Natural killer cell (primary cell): ENCODE results near the gene CADM1. TPM values are rescaled to one million over a fixed set of nuclear protein-coding genes. Genes with fewer than 3 reads are reported as not detected.

Experiments used
- ATAC-seq, 3 donors: fragments of 150-1000 bp in 2 of 3; fragments of 200-7000 bp in 1 of 3; cut with Tn5 transposase; 1 replicate in 1 of 3; 2 replicates in 2 of 3; pipeline ENCODE4 v1.10.0; 2021; ENCODE audit warnings: mild to moderate bottlenecking in 2 of 3, moderate library complexity in 2 of 3
- DNase-seq, 2 donors: peaks; one replicate each; pipeline versions ENCODE4 v3.0.0 to v3.0.0-alpha.2; 2013 to 2021; ENCODE audit warnings: mixed read lengths in 1 of 2
- H3K27ac ChIP-seq: one replicate; pipeline ENCODE4 v1.5.1; 2013; ENCODE audit warnings: mild to moderate bottlenecking, low read length
- H3K27me3 ChIP-seq: one replicate; pipeline ENCODE4 v1.6.1; 2013; ENCODE audit warnings: low read length; ENCODE audit not compliant: control insufficient read depth, insufficient read depth
- H3K36me3 ChIP-seq: one replicate; pipeline ENCODE4 v1.6.1; 2013; ENCODE audit warnings: low read length; ENCODE audit not compliant: control insufficient read depth, insufficient read depth
- H3K4me1 ChIP-seq: one replicate; pipeline ENCODE4 v1.6.1; 2013; ENCODE audit warnings: low read length; ENCODE audit not compliant: control insufficient read depth, insufficient read depth
- H3K4me3 ChIP-seq: one replicate; pipeline ENCODE4 v1.5.1; 2013; ENCODE audit warnings: low read length
- H3K9me3 ChIP-seq: one replicate; pipeline ENCODE4 v1.6.1; 2013; ENCODE audit warnings: low read length; ENCODE audit not compliant: control insufficient read depth, insufficient read depth
- H3K27ac Mint-ChIP-seq, 2 donors: one replicate each; pipeline ENCODE4 v1.8.0; 2022; ENCODE audit warnings: mild to moderate bottlenecking in 2 of 2, mixed read lengths in 2 of 2, moderate library complexity in 1 of 2
- H3K27me3 Mint-ChIP-seq, 2 donors: one replicate each; pipeline ENCODE4 v1.8.0; 2022; ENCODE audit warnings: low read depth in 2 of 2, mixed read lengths in 2 of 2
- H3K36me3 Mint-ChIP-seq: one replicate; pipeline ENCODE4 v1.8.0; 2022; ENCODE audit warnings: mixed read lengths
- H3K4me1 Mint-ChIP-seq, 2 donors: one replicate each; pipeline ENCODE4 v1.8.0; 2022; ENCODE audit warnings: mixed read lengths in 2 of 2
- H3K4me3 Mint-ChIP-seq: one replicate; pipeline ENCODE4 v1.8.0; 2022; ENCODE audit warnings: mild to moderate bottlenecking, moderate library complexity, mixed read lengths
- H3K9me3 Mint-ChIP-seq, 2 donors: one replicate each; pipeline ENCODE4 v1.8.0; 2022; ENCODE audit warnings: mixed read lengths in 2 of 2
- WGBS: methylation state at CpG from one replicate; pipeline ENCODE4 v1.1.7; 2013; ENCODE audit warnings: missing lambda C conversion rate; ENCODE audit not compliant: insufficient coverage; 5-methylcytosine and 5-hydroxymethylcytosine counted together
- intact Hi-C: fragments of 100-400 bp; cut with micrococcal nuclease; formaldehyde crosslinking; loops from one replicate; pipeline ENCODE4 v1.14.2; 2022
- total RNA-seq, 4 donors: library from RNA; stranded (reverse); fragments of 120-200 nt in 1 of 4; gene quantifications; one replicate each; pipeline versions ENCODE4 v1.2.3 to v1.2.4, GENCODE V29; 2013 to 2022
- TF ChIP-seq, protein P1 (sequence below): fragments of 200-600 bp; IDR thresholded peaks from one replicate; pipeline ENCODE4 v1.8.0; 2022; ENCODE audit warnings: antibody characterized with exemption

Gene CADM1
- total RNA-seq, 3 donors from 2014 or later (not counting 1 experiment from before 2014, with no cell fraction given): 3.2 to 4.2 (median 3.9) TPM

DNA sequence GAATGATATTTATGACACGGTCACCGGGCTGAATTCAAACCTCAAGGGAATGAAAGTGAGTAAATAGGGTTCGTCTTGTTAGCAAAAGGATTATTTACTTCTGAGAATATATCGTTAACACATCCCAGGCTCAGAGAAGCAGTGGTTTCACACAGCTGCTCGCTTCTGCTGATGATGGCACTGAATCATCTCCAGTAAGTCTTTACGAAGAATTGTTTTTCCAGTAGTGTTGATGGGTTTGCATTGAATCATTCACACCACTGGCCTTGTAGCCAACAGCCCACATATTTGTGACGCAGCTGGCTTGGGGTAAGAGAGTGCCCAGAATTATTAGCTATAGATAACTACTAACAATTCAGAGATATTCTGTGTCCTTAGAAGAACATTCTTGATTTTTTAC is 236.3 kb downstream of the CADM1 start:
- no peaks in the 10 kb centered on the region for H3K36me3 ChIP-seq
- peak overlapping the region; percentile 16 for H3K27ac ChIP-seq
- Mint-ChIP-seq H3K4me1 (no peaks in the 10 kb centered on the region), H3K36me3 (no peaks in the 10 kb centered on the region), H3K4me3 (no peak overlapping the region), H3K27me3 (peaks cover 7 to 15% of the 10 kb centered on the region in 2 donors), H3K9me3 (no peaks in the 10 kb centered on the region), H3K27ac (no peak overlapping the region)
- WGBS: 80% methylated on average over 6 of the region's 7 CpGs
- peak in 1 of 2 donors; percentile 16 for DNase-seq
- no peak overlapping the region for H3K4me3 ChIP-seq
- intact Hi-C loops: no loop called here
- H3K4me1 ChIP-seq: no peaks in the 10 kb centered on the region
- no peaks in the 10 kb centered on the region for H3K9me3 ChIP-seq
- peak; percentile 52 to 86 (median 67) for ATAC-seq
- no peaks in the 10 kb centered on the region for H3K27me3 ChIP-seq
- TF ChIP-seq, protein P1, sequence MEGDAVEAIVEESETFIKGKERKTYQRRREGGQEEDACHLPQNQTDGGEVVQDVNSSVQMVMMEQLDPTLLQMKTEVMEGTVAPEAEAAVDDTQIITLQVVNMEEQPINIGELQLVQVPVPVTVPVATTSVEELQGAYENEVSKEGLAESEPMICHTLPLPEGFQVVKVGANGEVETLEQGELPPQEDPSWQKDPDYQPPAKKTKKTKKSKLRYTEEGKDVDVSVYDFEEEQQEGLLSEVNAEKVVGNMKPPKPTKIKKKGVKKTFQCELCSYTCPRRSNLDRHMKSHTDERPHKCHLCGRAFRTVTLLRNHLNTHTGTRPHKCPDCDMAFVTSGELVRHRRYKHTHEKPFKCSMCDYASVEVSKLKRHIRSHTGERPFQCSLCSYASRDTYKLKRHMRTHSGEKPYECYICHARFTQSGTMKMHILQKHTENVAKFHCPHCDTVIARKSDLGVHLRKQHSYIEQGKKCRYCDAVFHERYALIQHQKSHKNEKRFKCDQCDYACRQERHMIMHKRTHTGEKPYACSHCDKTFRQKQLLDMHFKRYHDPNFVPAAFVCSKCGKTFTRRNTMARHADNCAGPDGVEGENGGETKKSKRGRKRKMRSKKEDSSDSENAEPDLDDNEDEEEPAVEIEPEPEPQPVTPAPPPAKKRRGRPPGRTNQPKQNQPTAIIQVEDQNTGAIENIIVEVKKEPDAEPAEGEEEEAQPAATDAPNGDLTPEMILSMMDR: no peak

DNA sequence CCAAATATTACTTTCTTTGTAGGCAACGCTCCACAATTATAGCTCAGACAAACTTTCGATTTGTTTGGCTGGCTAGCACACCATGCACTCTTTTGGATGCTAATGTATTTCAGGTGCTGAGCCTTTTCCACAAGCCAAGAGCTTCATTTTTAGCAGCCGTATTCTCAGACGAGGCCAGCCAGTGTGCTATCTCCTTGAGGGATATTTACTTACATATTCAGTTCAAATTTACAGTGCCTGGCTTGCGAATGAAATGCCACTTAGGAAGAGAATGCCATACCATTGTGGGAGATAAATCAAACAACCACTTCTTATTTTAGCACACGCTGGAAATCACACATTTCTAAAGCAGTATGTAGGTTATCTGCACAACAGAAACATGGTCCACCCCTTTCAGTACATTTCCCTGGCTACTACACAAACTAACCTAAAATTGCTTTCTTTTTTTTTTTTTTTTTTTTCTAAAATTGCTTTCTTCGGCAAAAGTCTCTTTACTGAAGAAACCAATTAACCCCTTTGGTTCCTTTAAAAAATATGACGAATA is 236.9 kb downstream of the CADM1 start:
- no peaks in the 10 kb centered on the region for H3K36me3 Mint-ChIP-seq
- TF ChIP-seq, protein P1: no peak
- Histone ChIP-seq H3K4me1 (no peaks in the 10 kb centered on the region), H3K27ac (peak overlapping the region; percentile 16), H3K27me3 (no peaks in the 10 kb centered on the region), H3K9me3 (no peaks in the 10 kb centered on the region), H3K4me3 (no peak overlapping the region), H3K36me3 (no peaks in the 10 kb centered on the region)
- H3K4me1 Mint-ChIP-seq: no peaks in the 10 kb centered on the region
- no peak overlapping the region for H3K4me3 Mint-ChIP-seq
- no peak for DNase-seq
- peak in 1 of 3 donors; percentile 15 for ATAC-seq
- no peaks in the 10 kb centered on the region for H3K9me3 Mint-ChIP-seq
- H3K27me3 Mint-ChIP-seq: peaks cover 7 to 20% of the 10 kb centered on the region in 2 donors
- intact Hi-C loops: no loop called here
- no peak overlapping the region for H3K27ac Mint-ChIP-seq
- 81% methylated on average over 7 of the region's 8 CpGs for WGBS

DNA sequence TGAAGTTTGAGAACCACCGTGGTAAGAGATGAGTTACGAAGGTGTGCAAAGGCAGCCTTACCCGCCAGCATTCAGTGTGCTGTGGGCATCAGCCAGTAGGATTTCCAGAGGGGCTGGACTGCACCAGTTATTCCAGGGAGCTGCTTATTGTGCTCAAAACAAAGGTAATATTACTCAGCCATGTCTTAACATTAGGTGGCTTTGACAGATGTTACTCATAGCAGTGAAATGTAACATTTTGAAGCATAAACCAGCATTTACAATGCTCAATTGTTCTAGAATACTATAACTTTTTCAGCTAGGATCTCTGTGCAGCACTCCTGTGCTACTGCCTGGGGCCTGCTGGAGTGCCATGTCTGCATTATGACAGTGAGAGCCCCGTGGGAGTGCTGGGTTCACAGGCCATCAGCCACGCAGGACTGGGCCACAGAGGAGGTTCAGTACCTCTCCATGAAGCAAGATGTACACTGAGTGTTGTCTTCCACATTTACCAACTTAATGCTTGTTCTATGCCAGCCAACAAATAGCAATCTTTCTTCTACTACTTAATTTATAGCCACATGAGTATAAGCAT is 238.1 kb downstream of the CADM1 start:
- no peaks in the 10 kb centered on the region for H3K9me3 Mint-ChIP-seq
- H3K27ac Mint-ChIP-seq: no peak overlapping the region
- H3K36me3 ChIP-seq: no peaks in the 10 kb centered on the region
- no peaks in the 10 kb centered on the region for H3K27me3 ChIP-seq
- ATAC-seq (no peak), DNase-seq (no peak)
- H3K36me3 Mint-ChIP-seq: no peaks in the 10 kb centered on the region
- 87% methylated on average over 5 of the region's 5 CpGs for WGBS
- H3K4me3 ChIP-seq: no peak overlapping the region
- no peaks in the 10 kb centered on the region for H3K9me3 ChIP-seq
- H3K4me1 Mint-ChIP-seq: no peaks in the 10 kb centered on the region
- no peak overlapping the region for H3K4me3 Mint-ChIP-seq
- no peak overlapping the region for H3K27ac ChIP-seq
- TF ChIP-seq, protein P1: no peak
- no peaks in the 10 kb centered on the region for H3K4me1 ChIP-seq
- intact Hi-C loops: no loop called here
- H3K27me3 Mint-ChIP-seq: peaks cover 7 to 23% of the 10 kb centered on the region in 2 donors
